Neural cell (in vitro differentiated cells): ENCODE measurements around the gene CANX. TPM values are rescaled to one million over a fixed set of nuclear protein-coding genes. Genes with fewer than 3 reads are reported as not detected.

Experiments used
- H2AFZ ChIP-seq: fragments of 200-600, 300-800 bp; sonication (generic), shearing (Covaris generic); 2 replicates; pipeline ENCODE4 v1.6.0; 2014; ENCODE audit warnings: low read depth, mild to moderate bottlenecking, antibody characterized with exemption, low read length, moderate library complexity
- H3F3A ChIP-seq: fragments of 200-600 bp; shearing (Covaris generic); 2 replicates; pipeline ENCODE4 v1.6.1; 2016; ENCODE audit warnings: mild to moderate bottlenecking, moderate library complexity, mixed read lengths, antibody characterized with exemption, low read length; ENCODE audit not compliant: insufficient read depth, poor library complexity, severe bottlenecking
- H3K27ac ChIP-seq: fragments of 200-600, 300-800 bp; sonication (generic), shearing (Covaris generic); 2 replicates; pipeline ENCODE4 v1.5.1; 2014; ENCODE audit warnings: mild to moderate bottlenecking, low read length, moderate library complexity
- H3K27me3 ChIP-seq: fragments of 300-800, 200-600 bp; sonication (generic), shearing (Covaris generic); 2 replicates; pipeline ENCODE4 v1.6.0; 2014; ENCODE audit warnings: mild to moderate bottlenecking, low read depth, low read length, moderate library complexity; ENCODE audit not compliant: insufficient read depth
- H3K36me3 ChIP-seq: fragments of 300-800, 200-600 bp; sonication (generic), shearing (Covaris generic); 2 replicates; pipeline ENCODE4 v1.5.1; 2014; ENCODE audit warnings: mild to moderate bottlenecking, antibody characterized with exemption, low read length, moderate library complexity; ENCODE audit not compliant: insufficient read depth
- H3K4me2 ChIP-seq: fragments of 300-800, 200-600 bp; sonication (generic), shearing (Covaris generic); 2 replicates; pipeline ENCODE4 v1.6.0; 2014; ENCODE audit warnings: mild to moderate bottlenecking, low read length
- H3K4me3 ChIP-seq: fragments of 300-800, 200-600 bp; sonication (generic), shearing (Covaris generic); 2 replicates; pipeline ENCODE4 v1.5.1; 2014; ENCODE audit warnings: mild to moderate bottlenecking, low read length, moderate library complexity
- H3K79me2 ChIP-seq: fragments of 200-600 bp; shearing (Covaris generic); replicated peaks from 2 replicates; pipeline ENCODE4 v1.6.0; 2014; ENCODE audit warnings: mild to moderate bottlenecking, low read length, moderate library complexity; ENCODE audit not compliant: insufficient read depth
- H3K9ac ChIP-seq: fragments of 300-800, 200-600 bp; sonication (generic), shearing (Covaris generic); 2 replicates; pipeline ENCODE4 v1.6.1; 2016; ENCODE audit warnings: mild to moderate bottlenecking, low read length, mixed read lengths
- H3K9me2 ChIP-seq: fragments of 200-600 bp; shearing (Covaris generic); 2 replicates; pipeline ENCODE4 v1.6.1; 2016; ENCODE audit warnings: mild to moderate bottlenecking, low read length, mixed read lengths; ENCODE audit not compliant: insufficient read depth
- H3K9me3 ChIP-seq: fragments of 200-600, 300-800 bp; sonication (generic), shearing (Covaris generic); 2 replicates; pipeline ENCODE4 v1.6.1; 2016; ENCODE audit warnings: mild to moderate bottlenecking, mixed run types, low read length, moderate library complexity, mixed read lengths
- H4K20me1 ChIP-seq: fragments of 200-600 bp; shearing (Covaris generic); 2 replicates; pipeline ENCODE4 v1.6.1; 2016; ENCODE audit warnings: mild to moderate bottlenecking, mixed run types; ENCODE audit not compliant: insufficient read depth
- EP300 ChIP-seq: fragments of 450-650 bp; conservative IDR thresholded peaks from 2 replicates; pipeline ENCODE4 v1.6.1; 2014; ENCODE audit warnings: antibody characterized with exemption, mild to moderate bottlenecking, moderate library complexity; ENCODE audit not compliant: poor library complexity, severe bottlenecking
- EZH2 ChIP-seq: fragments of 200-600, 300-800 bp; shearing (Covaris generic), sonication (generic); IDR thresholded peaks from 2 replicates; pipeline ENCODE4 v1.6.1; 2014; ENCODE audit warnings: antibody characterized with exemption, low read length, borderline replicate concordance, mild to moderate bottlenecking; ENCODE audit not compliant: insufficient read depth, poor library complexity, severe bottlenecking
- MXI1 ChIP-seq: fragments of 450-650 bp; conservative IDR thresholded peaks from 2 replicates; pipeline ENCODE4 v1.6.1; 2014; ENCODE audit warnings: antibody characterized with exemption, mild to moderate bottlenecking; ENCODE audit not compliant: poor library complexity, severe bottlenecking
- POLR2AphosphoS5 ChIP-seq: IDR thresholded peaks from 2 replicates; pipeline ENCODE4 v1.6.1; 2012
- RAD21 ChIP-seq: fragments of 450-650 bp; conservative IDR thresholded peaks from 2 replicates; pipeline ENCODE4 v1.6.1; 2014; ENCODE audit warnings: antibody characterized with exemption, mild to moderate bottlenecking, moderate library complexity
- SMC3 ChIP-seq: fragments of 450-650 bp; conservative IDR thresholded peaks from 2 replicates; pipeline ENCODE4 v1.6.1; 2014; ENCODE audit warnings: antibody characterized with exemption, mild to moderate bottlenecking, moderate library complexity; ENCODE audit not compliant: poor library complexity
- TAF1 ChIP-seq: IDR thresholded peaks from 2 replicates; pipeline ENCODE4 v1.6.1; 2012; ENCODE audit warnings: low read depth
- polyA plus RNA-seq: library from polyadenylated mRNA; depleted of rRNA; stranded (reverse); fragments of >200 nt; gene quantifications from 2 replicates; pipeline ENCODE4 v1.2.3, GENCODE V29; 2014
- TF ChIP-seq, protein P1 (sequence below): fragments of 450-650 bp; IDR thresholded peaks from 2 replicates; pipeline ENCODE4 v1.5.1; 2014; ENCODE audit warnings: antibody characterized with exemption, mild to moderate bottlenecking, moderate library complexity; ENCODE audit not compliant: poor library complexity, severe bottlenecking
- TF ChIP-seq, protein P2 (sequence below): IDR thresholded peaks from 2 replicates; pipeline ENCODE4 v1.6.1; 2012; ENCODE audit warnings: borderline replicate concordance

The CANX gene
- polyA plus RNA-seq, 1 donor from 2014 or later, result 232 TPM

DNA sequence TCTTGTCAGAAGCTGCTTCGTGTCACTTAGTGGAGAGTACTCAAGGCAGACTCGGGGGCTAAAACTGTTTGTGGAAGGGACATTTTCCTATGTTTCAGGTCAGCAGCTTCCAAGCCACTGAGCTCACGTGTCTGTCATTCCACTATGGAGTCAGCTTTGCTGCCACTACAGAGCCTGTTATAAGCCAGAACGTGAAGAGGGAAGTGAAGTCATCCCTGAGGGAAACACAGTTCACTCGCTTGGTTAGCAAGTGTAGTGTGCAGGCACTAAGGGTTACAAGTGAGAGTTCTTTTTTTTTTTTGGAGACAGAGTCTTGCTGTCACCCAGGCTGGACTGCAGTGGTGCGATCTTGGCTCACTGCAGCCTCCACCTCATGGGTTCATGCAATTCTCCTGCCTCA is 70.5 kb downstream of the CANX start:
- H3K27ac ChIP-seq, result no peak overlapping the region
- peaks cover 14% of the 10 kb centered on the region for H3K79me2 ChIP-seq
- no peaks in the 10 kb centered on the region for H3K9me2 ChIP-seq
- H3K27me3 ChIP-seq, result no peaks in the 10 kb centered on the region
- H3K4me2 ChIP-seq, result no peak overlapping the region
- H2AFZ ChIP-seq, result no peak overlapping the region
- no peaks in the 10 kb centered on the region for H3K9me3 ChIP-seq
- no peaks in the 10 kb centered on the region for H3F3A ChIP-seq
- TF ChIP-seq SMC3, result no peak
- no peak for TF ChIP-seq EZH2
- TF ChIP-seq, protein P1, sequence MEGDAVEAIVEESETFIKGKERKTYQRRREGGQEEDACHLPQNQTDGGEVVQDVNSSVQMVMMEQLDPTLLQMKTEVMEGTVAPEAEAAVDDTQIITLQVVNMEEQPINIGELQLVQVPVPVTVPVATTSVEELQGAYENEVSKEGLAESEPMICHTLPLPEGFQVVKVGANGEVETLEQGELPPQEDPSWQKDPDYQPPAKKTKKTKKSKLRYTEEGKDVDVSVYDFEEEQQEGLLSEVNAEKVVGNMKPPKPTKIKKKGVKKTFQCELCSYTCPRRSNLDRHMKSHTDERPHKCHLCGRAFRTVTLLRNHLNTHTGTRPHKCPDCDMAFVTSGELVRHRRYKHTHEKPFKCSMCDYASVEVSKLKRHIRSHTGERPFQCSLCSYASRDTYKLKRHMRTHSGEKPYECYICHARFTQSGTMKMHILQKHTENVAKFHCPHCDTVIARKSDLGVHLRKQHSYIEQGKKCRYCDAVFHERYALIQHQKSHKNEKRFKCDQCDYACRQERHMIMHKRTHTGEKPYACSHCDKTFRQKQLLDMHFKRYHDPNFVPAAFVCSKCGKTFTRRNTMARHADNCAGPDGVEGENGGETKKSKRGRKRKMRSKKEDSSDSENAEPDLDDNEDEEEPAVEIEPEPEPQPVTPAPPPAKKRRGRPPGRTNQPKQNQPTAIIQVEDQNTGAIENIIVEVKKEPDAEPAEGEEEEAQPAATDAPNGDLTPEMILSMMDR, result no peak
- peaks cover 8% of the 10 kb centered on the region for H3K36me3 ChIP-seq
- no peaks in the 10 kb centered on the region for H4K20me1 ChIP-seq
- no peak overlapping the region for H3K4me3 ChIP-seq
- no peak overlapping the region for H3K9ac ChIP-seq

DNA sequence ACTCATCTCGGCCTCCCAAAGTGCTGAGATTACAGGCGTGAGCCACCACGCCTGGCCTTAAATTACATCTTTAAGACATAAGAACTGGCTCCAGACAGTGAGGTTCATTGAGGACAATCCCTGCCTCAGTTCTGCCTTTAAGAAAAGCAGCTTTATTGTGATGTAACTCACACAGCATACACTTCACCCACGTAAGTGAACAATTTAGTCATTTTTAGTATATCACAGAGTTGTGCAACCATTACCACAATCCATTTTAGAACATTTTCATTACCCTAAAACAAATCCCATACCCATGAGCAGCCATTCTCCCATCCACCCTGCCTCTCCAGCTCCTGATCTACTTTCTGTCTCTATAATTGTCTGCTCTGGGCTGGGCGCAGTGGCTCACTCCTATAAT is 71.0 kb downstream of the CANX start:
- Histone ChIP-seq H3K4me2 (no peak overlapping the region), H2AFZ (no peak overlapping the region), H3K36me3 (peaks cover 8% of the 10 kb centered on the region), H3K79me2 (peaks cover 14% of the 10 kb centered on the region), H4K20me1 (no peaks in the 10 kb centered on the region), H3K9ac (no peak overlapping the region), H3K9me2 (no peaks in the 10 kb centered on the region), H3K27ac (no peak overlapping the region), H3K27me3 (no peaks in the 10 kb centered on the region), H3K4me3 (no peak overlapping the region), H3K9me3 (no peaks in the 10 kb centered on the region), H3F3A (no peaks in the 10 kb centered on the region)
- TF ChIP-seq POLR2AphosphoS5 (no peak), SMC3 (no peak), MXI1 (no peak), EZH2 (no peak), RAD21 (no peak), EP300 (no peak), TAF1 (no peak)
- TF ChIP-seq, protein P2, sequence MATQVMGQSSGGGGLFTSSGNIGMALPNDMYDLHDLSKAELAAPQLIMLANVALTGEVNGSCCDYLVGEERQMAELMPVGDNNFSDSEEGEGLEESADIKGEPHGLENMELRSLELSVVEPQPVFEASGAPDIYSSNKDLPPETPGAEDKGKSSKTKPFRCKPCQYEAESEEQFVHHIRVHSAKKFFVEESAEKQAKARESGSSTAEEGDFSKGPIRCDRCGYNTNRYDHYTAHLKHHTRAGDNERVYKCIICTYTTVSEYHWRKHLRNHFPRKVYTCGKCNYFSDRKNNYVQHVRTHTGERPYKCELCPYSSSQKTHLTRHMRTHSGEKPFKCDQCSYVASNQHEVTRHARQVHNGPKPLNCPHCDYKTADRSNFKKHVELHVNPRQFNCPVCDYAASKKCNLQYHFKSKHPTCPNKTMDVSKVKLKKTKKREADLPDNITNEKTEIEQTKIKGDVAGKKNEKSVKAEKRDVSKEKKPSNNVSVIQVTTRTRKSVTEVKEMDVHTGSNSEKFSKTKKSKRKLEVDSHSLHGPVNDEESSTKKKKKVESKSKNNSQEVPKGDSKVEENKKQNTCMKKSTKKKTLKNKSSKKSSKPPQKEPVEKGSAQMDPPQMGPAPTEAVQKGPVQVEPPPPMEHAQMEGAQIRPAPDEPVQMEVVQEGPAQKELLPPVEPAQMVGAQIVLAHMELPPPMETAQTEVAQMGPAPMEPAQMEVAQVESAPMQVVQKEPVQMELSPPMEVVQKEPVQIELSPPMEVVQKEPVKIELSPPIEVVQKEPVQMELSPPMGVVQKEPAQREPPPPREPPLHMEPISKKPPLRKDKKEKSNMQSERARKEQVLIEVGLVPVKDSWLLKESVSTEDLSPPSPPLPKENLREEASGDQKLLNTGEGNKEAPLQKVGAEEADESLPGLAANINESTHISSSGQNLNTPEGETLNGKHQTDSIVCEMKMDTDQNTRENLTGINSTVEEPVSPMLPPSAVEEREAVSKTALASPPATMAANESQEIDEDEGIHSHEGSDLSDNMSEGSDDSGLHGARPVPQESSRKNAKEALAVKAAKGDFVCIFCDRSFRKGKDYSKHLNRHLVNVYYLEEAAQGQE, result no peak
- TF ChIP-seq, protein P1, result no peak
